A549 (cell line): Measurements from ENCODE around the gene GAS6.

ENCODE experiments used
- JUNB ChIP-seq: fragments of >200 bp; sonication (Bioruptor Twin); formaldehyde crosslinking; IDR thresholded peaks from 2 replicates; pipeline ENCODE4 v1.6.1; 2016
- NFE2L2 ChIP-seq: fragments of 150-350 bp; conservative IDR thresholded peaks from 2 replicates; pipeline ENCODE4 v1.6.1; 2014; ENCODE audit warnings: low read length
- SMC3 ChIP-seq: fragments of >200 bp; sonication (Bioruptor Twin); formaldehyde crosslinking; IDR thresholded peaks from 3 replicates; pipeline ENCODE4 v1.6.1; 2018; ENCODE audit warnings: inconsistent platforms
- TF ChIP-seq, protein P1 (sequence below): fragments of >200 bp; sonication (Bioruptor Twin); formaldehyde crosslinking; IDR thresholded peaks from 3 replicates; pipeline ENCODE4 v1.5.1; 2016
- TF ChIP-seq, protein P2 (sequence below): IDR thresholded peaks from 2 replicates; pipeline ENCODE4 v1.6.1; 2012

DNA sequence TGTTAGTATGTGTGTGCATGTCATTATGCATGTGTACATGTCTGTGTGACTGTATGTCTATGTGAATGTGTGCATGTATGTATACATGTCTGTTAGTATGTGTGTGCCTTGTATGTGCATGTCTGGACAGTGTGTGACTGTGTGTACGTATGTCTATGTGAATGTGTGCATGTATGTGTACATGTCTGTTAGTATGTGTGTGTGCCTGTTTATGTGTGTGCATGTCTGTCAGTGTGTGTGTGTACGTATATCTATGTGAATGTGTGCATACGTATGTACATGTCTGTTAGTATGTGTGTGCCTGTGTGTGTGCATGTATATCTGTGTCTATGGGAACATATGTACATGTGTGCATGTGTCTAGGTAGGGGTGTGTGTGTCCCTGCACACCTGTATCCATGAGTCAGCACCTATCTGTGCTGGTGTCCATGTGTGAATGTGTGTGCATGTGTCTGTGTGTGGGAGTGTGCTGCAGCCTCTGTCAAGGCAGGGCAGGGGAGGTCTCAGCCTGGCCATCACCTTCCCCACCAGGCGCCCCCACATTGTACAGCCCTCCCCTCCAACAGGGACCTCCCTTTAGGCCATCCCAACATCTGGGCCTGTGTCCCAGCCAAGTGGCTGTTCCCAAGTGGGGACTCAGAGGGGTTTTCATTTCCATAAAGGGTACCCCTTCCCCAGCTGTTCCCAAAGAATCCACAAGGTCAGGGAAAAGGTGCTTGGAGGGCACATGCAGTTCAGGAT lies 4.4 kb downstream of the GAS6 start:
- TF ChIP-seq, protein P1, sequence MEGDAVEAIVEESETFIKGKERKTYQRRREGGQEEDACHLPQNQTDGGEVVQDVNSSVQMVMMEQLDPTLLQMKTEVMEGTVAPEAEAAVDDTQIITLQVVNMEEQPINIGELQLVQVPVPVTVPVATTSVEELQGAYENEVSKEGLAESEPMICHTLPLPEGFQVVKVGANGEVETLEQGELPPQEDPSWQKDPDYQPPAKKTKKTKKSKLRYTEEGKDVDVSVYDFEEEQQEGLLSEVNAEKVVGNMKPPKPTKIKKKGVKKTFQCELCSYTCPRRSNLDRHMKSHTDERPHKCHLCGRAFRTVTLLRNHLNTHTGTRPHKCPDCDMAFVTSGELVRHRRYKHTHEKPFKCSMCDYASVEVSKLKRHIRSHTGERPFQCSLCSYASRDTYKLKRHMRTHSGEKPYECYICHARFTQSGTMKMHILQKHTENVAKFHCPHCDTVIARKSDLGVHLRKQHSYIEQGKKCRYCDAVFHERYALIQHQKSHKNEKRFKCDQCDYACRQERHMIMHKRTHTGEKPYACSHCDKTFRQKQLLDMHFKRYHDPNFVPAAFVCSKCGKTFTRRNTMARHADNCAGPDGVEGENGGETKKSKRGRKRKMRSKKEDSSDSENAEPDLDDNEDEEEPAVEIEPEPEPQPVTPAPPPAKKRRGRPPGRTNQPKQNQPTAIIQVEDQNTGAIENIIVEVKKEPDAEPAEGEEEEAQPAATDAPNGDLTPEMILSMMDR: no peak
- TF ChIP-seq, protein P2, sequence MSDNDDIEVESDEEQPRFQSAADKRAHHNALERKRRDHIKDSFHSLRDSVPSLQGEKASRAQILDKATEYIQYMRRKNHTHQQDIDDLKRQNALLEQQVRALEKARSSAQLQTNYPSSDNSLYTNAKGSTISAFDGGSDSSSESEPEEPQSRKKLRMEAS: no peak
- TF ChIP-seq NFE2L2 (no peak), JUNB (no peak), SMC3 (no peak)
